ENCODE measurements around the gene KIF18A.

KIF18A gene

DNA sequence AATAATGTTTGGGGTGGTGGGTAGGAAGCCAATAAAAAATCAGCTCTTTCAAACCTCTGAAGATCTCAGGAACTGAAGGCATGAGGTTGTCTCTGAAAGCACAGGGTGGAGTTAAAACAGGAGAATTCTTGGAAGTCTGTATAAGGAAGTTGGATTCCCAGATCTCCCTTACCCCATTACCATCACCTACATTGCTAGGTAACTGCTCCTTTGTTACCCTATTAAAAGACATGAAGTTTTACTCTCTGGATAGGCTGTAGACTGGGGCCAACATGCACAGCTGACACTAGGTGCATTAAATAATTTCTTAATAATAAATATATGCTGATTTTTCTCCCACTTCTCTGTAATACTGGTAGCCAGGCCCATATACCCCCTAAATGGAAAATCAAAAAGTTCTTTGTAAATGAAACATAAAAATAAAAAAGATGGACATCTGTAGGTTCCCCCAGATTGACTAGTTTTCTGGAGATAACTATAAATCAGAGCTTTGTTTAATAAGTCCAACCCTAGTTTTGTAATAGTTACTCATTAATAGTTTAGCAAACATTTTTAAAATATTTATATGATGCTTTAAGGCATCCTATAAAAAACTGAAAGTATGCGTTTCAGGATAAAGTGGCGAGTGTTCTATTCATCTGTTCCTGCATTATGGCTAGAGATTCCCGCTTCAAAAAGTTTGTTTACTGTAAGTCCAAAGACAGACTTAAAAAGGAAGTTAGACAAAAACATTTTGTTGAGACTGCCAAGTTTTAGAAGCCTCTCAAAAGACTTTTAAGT lies 63.8 kb downstream of the KIF18A start:
- no peak for DNase-seq (ENCODE audit: low spot score)

DNA sequence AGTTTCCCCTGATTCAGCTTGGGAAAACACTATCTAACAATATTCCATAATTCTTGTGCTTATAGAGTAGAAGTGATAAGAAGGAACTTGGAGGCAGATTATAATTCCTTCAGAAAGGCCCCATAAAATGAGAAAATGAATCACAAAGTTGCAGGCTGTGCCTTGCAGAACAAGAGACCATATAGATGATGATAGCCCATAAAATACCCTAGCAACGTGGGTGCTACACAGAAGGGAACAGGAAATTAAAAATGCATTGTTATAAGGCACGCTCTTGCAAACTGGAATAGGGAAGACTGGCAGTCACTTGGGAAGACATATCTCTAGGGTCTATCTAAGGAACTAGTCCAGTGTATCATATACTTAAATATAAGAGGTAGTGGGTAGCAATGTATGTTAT lies 67.6 kb downstream of the KIF18A start:
- DNase-seq (ENCODE audit: low spot score): no peak

DNA sequence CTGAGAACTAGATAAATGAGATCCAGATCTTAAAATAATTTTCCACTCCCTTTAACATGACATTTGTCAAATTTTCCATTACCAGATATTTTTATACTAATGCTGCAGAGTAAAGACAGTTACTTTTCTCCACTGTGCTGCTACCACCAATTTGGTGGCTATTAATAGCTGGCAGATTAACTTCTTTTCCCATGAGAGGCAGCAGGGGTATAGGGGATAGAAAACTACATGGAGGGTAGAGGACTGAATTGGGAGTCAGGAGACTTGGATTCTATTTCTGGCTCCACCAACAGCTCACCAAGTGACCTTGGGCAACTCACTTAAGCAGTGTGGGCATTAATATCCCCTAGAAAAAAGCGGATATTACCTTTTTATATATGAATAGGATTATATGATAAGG lies 69.2 kb downstream of the KIF18A start:
- DNase-seq (ENCODE audit: low spot score): no peak

GRCh38 chr11:28026634-28027290 lies 81.2 kb downstream of the KIF18A start:
- no peak for DNase-seq (ENCODE audit: low spot score)

- no peak for DNase-seq (ENCODE audit: low spot score)
These were observed 90.1 kb downstream of the KIF18A start for GRCh38 chr11:28017816-28018215.

DNA sequence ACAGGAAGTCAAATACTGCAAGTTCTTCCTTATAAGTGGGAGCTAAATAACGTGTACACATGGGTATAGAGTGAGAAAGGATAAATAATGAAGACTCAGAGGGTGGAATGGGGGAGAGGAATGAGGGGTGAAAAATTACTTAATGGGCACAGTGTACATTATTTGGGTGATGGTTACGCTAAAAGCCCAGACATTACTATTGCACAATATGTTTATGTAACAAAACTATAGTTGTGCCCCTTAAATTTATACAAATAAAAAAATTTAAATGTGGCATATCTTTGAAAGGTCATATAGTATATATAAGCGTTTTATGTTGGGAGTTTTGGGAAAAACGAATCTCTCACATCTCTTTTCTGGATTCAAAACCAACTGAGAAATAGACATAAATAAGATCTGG lies 96.1 kb downstream of the KIF18A start:
- no peak for DNase-seq (ENCODE audit: low spot score)

DNA sequence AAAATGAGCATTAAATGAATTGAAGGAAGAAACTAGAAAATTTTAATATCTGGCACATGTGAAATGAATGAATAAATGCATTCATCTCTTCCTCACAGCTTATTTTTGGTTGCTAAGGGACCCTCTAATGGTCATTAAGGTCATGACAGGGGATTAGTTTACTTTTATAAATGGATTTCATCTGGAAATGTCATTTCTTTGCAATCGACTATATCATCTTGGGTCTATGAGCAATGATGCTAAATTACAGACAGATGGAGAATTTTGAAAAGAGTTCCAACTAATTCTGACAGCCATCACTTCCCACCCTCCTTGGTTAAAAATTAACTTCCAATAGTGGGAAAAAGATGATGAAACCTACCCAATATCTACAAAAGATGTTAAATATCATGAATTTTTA lies 98.0 kb downstream of the KIF18A start:
- DNase-seq (ENCODE audit: low spot score): no peak

- no peak for DNase-seq (ENCODE audit: low spot score)
These were observed 98.6 kb downstream of the KIF18A start for GRCh38 chr11:28009388-28009787.

DNA sequence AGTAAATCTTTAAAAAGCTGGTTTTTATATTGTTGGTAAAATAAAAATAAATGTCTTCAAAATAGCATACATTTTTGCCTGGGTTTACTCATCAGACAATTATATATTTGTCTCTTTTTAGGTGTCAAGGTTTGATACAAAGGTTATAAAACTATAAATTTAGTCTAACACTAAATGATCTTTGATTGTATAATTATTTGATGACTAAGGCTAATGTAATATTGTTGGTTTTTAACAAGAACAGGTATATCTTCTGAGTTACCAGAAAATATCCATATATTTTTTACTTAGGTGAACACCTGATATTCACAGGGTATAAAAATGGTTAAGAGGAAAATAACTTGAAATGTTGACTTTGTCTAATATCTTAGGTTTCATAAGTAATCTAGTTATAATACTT lies 104.3 kb downstream of the KIF18A start:
- DNase-seq (ENCODE audit: low spot score): no peak

DNA sequence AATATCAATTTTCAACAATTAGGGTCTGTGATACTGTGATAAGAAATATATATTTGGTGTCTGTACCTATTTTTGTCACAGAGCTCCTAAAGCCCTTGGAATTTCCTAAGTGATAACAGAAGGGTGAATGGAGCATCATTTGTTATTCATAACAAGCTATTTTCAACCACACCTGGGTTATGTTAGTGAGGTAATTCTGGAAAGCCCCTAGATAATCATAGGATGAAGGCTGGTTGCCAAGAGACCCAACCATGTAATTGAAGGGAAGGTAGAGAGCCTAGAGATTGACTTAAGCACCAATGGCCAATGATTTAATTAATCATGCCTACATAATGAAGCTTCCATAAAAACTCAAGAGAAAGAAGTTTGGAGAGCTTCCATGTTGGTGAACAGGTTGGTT lies 109.4 kb downstream of the KIF18A start:
- no peak for DNase-seq (ENCODE audit: low spot score)

DNA sequence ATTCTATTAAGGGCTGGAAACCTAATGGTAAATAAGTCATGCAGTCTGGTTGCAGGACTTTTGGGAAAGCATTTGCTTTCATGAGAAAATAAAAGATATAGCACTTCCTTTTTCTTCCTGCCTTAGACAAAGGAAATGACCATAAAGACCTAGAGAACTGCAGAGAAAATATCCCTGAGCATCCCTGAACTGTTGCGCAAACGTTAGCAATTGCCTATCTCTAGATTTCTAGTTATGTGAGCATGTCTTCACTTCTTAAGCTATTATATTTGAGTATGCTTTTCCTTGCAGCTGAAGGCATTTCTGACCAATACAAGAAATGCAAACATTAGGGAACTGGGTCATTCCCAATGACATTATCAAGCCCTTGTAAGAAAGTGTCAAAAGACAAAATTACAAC lies 110.6 kb downstream of the KIF18A start:
- no peak for DNase-seq (ENCODE audit: low spot score)

GRCh38 chr11:27996066-27996465 lies 111.9 kb downstream of the KIF18A start:
- DNase-seq (ENCODE audit: low spot score): no peak

GRCh38 chr11:27995083-27995482 lies 112.9 kb downstream of the KIF18A start:
- no peak for DNase-seq (ENCODE audit: low spot score)

DNA sequence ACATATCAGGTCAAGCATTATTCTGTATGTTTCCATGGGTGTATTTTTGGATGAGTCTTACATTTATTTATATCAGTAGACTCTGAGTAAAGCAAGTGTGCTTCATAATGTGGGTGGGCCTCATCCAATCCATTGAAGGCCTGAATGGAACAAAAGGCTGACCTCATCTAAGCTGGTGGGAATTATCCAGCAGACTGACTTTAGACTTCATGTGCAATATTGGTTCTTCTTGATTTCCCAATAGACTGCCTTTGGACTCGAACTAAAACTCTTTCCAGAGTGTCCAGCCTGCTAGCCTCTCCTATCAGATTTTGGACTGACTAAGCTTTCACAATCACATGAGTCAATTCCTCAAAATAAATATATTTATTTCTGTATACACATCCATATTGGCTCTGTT lies 116.2 kb downstream of the KIF18A start:
- no peak for DNase-seq (ENCODE audit: low spot score)

GRCh38 chr11:27977527-27977926 lies 130.4 kb downstream of the KIF18A start:
- DNase-seq (ENCODE audit: low spot score): no peak

GRCh38 chr11:27977031-27977430 lies 130.9 kb downstream of the KIF18A start:
- DNase-seq (ENCODE audit: low spot score): no peak

- no peak for DNase-seq (ENCODE audit: low spot score)
These were observed 131.7 kb downstream of the KIF18A start for GRCh38 chr11:27976262-27976661.

GRCh38 chr11:27973851-27974536 lies 134.0 kb downstream of the KIF18A start:
- no peak for DNase-seq (ENCODE audit: low spot score)

DNA sequence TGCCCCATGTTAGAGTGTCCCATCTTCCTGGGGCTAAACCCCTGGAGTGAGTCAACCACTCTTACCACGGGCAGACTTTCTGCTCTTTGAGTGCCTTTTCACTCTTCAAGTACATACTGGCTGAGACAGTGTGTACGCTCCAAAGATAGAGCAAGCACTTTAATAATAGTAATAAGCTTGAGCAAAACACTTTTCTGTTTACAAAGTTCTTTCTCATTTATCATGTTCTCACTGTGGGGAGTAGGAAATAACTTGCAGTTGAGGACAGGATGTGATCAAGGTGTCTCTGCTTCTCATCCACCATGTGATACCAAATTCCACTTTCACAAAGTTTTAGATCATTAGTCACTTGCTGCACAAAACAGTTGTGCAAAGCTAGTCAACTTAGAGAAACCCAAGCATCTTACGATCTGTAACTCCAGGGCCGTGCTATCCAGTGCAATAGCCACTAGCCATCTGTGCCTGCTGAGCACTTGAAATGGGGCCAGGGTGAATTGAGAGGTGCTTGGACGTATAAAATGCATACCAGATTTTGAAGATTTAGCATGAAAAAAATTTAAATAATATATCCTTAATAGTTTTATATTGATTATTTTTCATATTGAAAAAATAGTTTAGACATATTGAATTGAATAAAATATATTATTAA lies 135.3 kb downstream of the KIF18A start:
- DNase-seq (ENCODE audit: low spot score): no peak

GRCh38 chr11:27971171-27971570 lies 136.8 kb downstream of the KIF18A start:
- no peak for DNase-seq (ENCODE audit: low spot score)

Measured in hematopoietic multipotent progenitor cell treated with erythropoietin and hydrocortisone succinate and interleukin-3 and kit ligand, for 17 days (in vitro differentiated cells).